Astrocyte (in vitro differentiated cells and primary cell): ENCODE data around the gene GALNT2. TPM values are rescaled to one million over a fixed set of nuclear protein-coding genes. Genes with fewer than 3 reads are reported as not detected.

Experiments
- DNase-seq: peaks from one replicate; pipeline ENCODE4 v3.0.0-alpha.2; 2010; ENCODE audit warnings: low read depth
- FAIRE-seq: peaks from 2 replicates; lab custom pipeline; 2011; peaks lifted over from hg19 to GRCh38; lab: Jason Lieb, UNC
- H2AFZ ChIP-seq: 2 replicates; pipeline ENCODE4 v1.6.0; 2012; ENCODE audit warnings: low read depth, low read length, inconsistent platforms
- H3K27ac ChIP-seq: 2 replicates; pipeline ENCODE4 v1.5.1; 2011; ENCODE audit warnings: low read depth, low read length, inconsistent platforms
- H3K27me3 ChIP-seq: 2 replicates; pipeline ENCODE4 v1.6.0; 2011; ENCODE audit warnings: low read length, inconsistent platforms; ENCODE audit not compliant: insufficient read depth
- H3K36me3 ChIP-seq: 2 replicates; pipeline ENCODE4 v1.5.1; 2011; ENCODE audit warnings: low read length, inconsistent platforms; ENCODE audit not compliant: insufficient read depth
- H3K4me1 ChIP-seq: 2 replicates; pipeline ENCODE4 v1.5.1; 2011; ENCODE audit warnings: low read length, inconsistent platforms; ENCODE audit not compliant: insufficient read depth
- H3K4me2 ChIP-seq: 2 replicates; pipeline ENCODE4 v1.6.0; 2012; ENCODE audit warnings: low read length, inconsistent platforms
- H3K4me3 ChIP-seq: 2 replicates; pipeline ENCODE4 v1.5.1; 2011; ENCODE audit warnings: low read depth, mild to moderate bottlenecking, low read length, inconsistent platforms; ENCODE audit not compliant: insufficient read depth
- H3K79me2 ChIP-seq: 2 replicates; pipeline ENCODE4 v1.6.0; 2012; ENCODE audit warnings: mild to moderate bottlenecking, low read length, inconsistent platforms; ENCODE audit not compliant: insufficient read depth
- H3K9ac ChIP-seq: 2 replicates; pipeline ENCODE4 v1.6.0; 2012; ENCODE audit warnings: mild to moderate bottlenecking, low read length, inconsistent platforms
- H3K9me3 ChIP-seq: 2 replicates; pipeline ENCODE4 v1.5.1; 2012; ENCODE audit warnings: low read depth, mild to moderate bottlenecking, low read length, inconsistent platforms; ENCODE audit not compliant: insufficient read depth
- H4K20me1 ChIP-seq: 2 replicates; pipeline ENCODE4 v1.6.0; 2012; ENCODE audit warnings: low read length, inconsistent platforms; ENCODE audit not compliant: insufficient read depth
- H3K27ac Mint-ChIP-seq: one replicate; pipeline ENCODE4 v1.8.0; 2021; ENCODE audit warnings: mild to moderate bottlenecking, mixed read lengths; ENCODE audit not compliant: unreplicated experiment
- H3K27me3 Mint-ChIP-seq: one replicate; pipeline ENCODE4 v1.8.0; 2021; ENCODE audit warnings: low read depth, mixed read lengths; ENCODE audit not compliant: unreplicated experiment
- H3K36me3 Mint-ChIP-seq: one replicate; pipeline ENCODE4 v1.8.0; 2021; ENCODE audit warnings: low read depth, mixed read lengths; ENCODE audit not compliant: unreplicated experiment
- H3K4me1 Mint-ChIP-seq: one replicate; pipeline ENCODE4 v1.8.0; 2021; ENCODE audit warnings: low read depth, mixed read lengths; ENCODE audit not compliant: unreplicated experiment
- H3K4me3 Mint-ChIP-seq: one replicate; pipeline ENCODE4 v1.8.0; 2021; ENCODE audit warnings: mild to moderate bottlenecking, moderate library complexity, mixed read lengths; ENCODE audit not compliant: unreplicated experiment
- H3K9me3 Mint-ChIP-seq: one replicate; pipeline ENCODE4 v1.8.0; 2021; ENCODE audit warnings: mild to moderate bottlenecking, mixed read lengths; ENCODE audit not compliant: unreplicated experiment
- CTCF ChIP-seq: IDR thresholded peaks from 2 replicates; pipeline ENCODE4 v1.5.1; 2011; ENCODE audit warnings: low read depth, mild to moderate bottlenecking, inconsistent platforms, low read length, moderate library complexity; ENCODE audit not compliant: insufficient read depth
- EZH2 ChIP-seq: IDR thresholded peaks from 2 replicates; pipeline ENCODE4 v1.6.1; 2012; ENCODE audit warnings: mild to moderate bottlenecking, low read length, inconsistent platforms; ENCODE audit not compliant: insufficient read depth
- total RNA-seq: library from RNA; stranded (reverse); gene quantifications from 2 replicates; pipeline ENCODE4 v1.2.1, GENCODE V29; 2021

The GALNT2 gene
- total RNA-seq, 1 donor from 2014 or later, result 507 TPM

DNA sequence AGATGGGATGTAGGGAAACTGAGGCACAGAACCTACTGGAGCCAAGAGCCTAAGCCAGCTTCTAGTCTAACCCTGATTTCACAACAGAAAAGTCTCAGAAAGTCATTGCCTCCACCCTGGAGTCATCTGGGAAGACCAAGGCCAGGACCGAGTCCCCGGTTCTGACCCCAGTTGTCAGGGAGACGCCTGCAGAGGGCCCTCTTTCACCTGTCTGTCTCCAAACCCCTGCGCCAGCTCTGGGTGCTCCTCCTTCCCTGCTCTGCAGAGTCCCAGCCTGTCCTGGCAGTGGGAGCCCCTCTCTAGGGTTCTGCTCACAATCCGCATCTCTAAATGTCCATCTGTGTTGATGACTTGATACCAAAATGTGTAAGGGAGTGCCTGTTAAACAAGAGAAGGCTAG lies 209.4 kb downstream of the GALNT2 start:
- Histone ChIP-seq H3K4me1 (no peaks in the 10 kb centered on the region), H3K27me3 (no peaks in the 10 kb centered on the region), H3K27ac (no peak overlapping the region), H3K4me2 (no peak overlapping the region), H3K9me3 (no peaks in the 10 kb centered on the region), H3K4me3 (no peak overlapping the region), H2AFZ (no peak overlapping the region), H3K79me2 (no peaks in the 10 kb centered on the region), H3K9ac (no peak overlapping the region), H4K20me1 (peaks cover 21% of the 10 kb centered on the region), H3K36me3 (peaks cover 20% of the 10 kb centered on the region)
- DNase-seq, result no peak
- H3K36me3 Mint-ChIP-seq, result peaks cover 21% of the 10 kb centered on the region
- H3K27me3 Mint-ChIP-seq, result no peaks in the 10 kb centered on the region
- H3K4me1 Mint-ChIP-seq, result peaks cover 7% of the 10 kb centered on the region
- H3K4me3 Mint-ChIP-seq, result no peak overlapping the region
- TF ChIP-seq EZH2 (no peak), CTCF (no peak)
- no peak overlapping the region for H3K27ac Mint-ChIP-seq
- H3K9me3 Mint-ChIP-seq, result no peaks in the 10 kb centered on the region
- FAIRE-seq, result no peak

- Histone ChIP-seq H4K20me1 (peaks cover 19% of the 10 kb centered on the region), H3K4me3 (no peak overlapping the region), H3K4me1 (no peaks in the 10 kb centered on the region), H3K9me3 (no peaks in the 10 kb centered on the region), H3K9ac (no peak overlapping the region), H3K79me2 (no peaks in the 10 kb centered on the region), H2AFZ (no peak overlapping the region), H3K27ac (no peak overlapping the region), H3K36me3 (peaks cover 20% of the 10 kb centered on the region), H3K27me3 (no peaks in the 10 kb centered on the region), H3K4me2 (no peak overlapping the region)
- Mint-ChIP-seq H3K36me3 (peaks cover 20% of the 10 kb centered on the region), H3K9me3 (no peaks in the 10 kb centered on the region), H3K27ac (peak overlapping the region; percentile 72), H3K27me3 (no peaks in the 10 kb centered on the region), H3K4me1 (peaks cover 7% of the 10 kb centered on the region), H3K4me3 (no peak overlapping the region)
- no peak for TF ChIP-seq CTCF
- DNase-seq (no peak), FAIRE-seq (no peak)
Observed at GRCh38 chr1:230277201-230278025, 210.4 kb downstream of the GALNT2 start.

- no peaks in the 10 kb centered on the region for H3K9me3 ChIP-seq
- H3K36me3 ChIP-seq, result peaks cover 20% of the 10 kb centered on the region
- H3K27ac ChIP-seq, result no peak overlapping the region
- H3K4me1 ChIP-seq, result no peaks in the 10 kb centered on the region
- H4K20me1 ChIP-seq, result peaks cover 11% of the 10 kb centered on the region
- no peaks in the 10 kb centered on the region for H3K27me3 ChIP-seq
- H3K27ac Mint-ChIP-seq, result peak overlapping the region; percentile 14
- no peak overlapping the region for H3K4me2 ChIP-seq
- no peak overlapping the region for H3K4me3 ChIP-seq
- no peak for DNase-seq
- H3K27me3 Mint-ChIP-seq, result no peaks in the 10 kb centered on the region
- TF ChIP-seq EZH2 (no peak), CTCF (no peak)
- no peaks in the 10 kb centered on the region for H3K9me3 Mint-ChIP-seq
- FAIRE-seq, result no peak
- H2AFZ ChIP-seq, result no peak overlapping the region
- H3K79me2 ChIP-seq, result no peaks in the 10 kb centered on the region
- H3K4me3 Mint-ChIP-seq, result no peak overlapping the region
- H3K9ac ChIP-seq, result no peak overlapping the region
- peaks cover 17% of the 10 kb centered on the region for H3K36me3 Mint-ChIP-seq
- peaks cover 7% of the 10 kb centered on the region for H3K4me1 Mint-ChIP-seq
Observed at GRCh38 chr1:230278376-230278775, 211.3 kb downstream of the GALNT2 start.
